Measurements from ENCODE around the gene ABCA3. TPM values are rescaled to one million over a fixed set of nuclear protein-coding genes. Genes with fewer than 3 reads are reported as not detected.

Gene ABCA3
- total and polyA plus RNA-seq, 11 donors: 6.7 to 16.5 (median 9.6) TPM

- ATAC-seq: no peak
- H3K27me3 ChIP-seq: peaks cover 0 to 17% (median 0%) of the 10 kb centered on the region in 9 donors
- 41 to 80% (median 69%) methylated on average over 4 of the region's 4 CpGs for WGBS, 4 donors
- no peak overlapping the region for H3K27ac ChIP-seq
- TF ChIP-seq POLR2A (IDR thresholded peaks at IDR 0.05): no peak
- TF ChIP-seq, protein P1, sequence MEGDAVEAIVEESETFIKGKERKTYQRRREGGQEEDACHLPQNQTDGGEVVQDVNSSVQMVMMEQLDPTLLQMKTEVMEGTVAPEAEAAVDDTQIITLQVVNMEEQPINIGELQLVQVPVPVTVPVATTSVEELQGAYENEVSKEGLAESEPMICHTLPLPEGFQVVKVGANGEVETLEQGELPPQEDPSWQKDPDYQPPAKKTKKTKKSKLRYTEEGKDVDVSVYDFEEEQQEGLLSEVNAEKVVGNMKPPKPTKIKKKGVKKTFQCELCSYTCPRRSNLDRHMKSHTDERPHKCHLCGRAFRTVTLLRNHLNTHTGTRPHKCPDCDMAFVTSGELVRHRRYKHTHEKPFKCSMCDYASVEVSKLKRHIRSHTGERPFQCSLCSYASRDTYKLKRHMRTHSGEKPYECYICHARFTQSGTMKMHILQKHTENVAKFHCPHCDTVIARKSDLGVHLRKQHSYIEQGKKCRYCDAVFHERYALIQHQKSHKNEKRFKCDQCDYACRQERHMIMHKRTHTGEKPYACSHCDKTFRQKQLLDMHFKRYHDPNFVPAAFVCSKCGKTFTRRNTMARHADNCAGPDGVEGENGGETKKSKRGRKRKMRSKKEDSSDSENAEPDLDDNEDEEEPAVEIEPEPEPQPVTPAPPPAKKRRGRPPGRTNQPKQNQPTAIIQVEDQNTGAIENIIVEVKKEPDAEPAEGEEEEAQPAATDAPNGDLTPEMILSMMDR (IDR thresholded peaks at IDR 0.05): no peak
- peaks cover 0 to 7% (median 1%) of the 10 kb centered on the region in 12 donors for H3K4me1 ChIP-seq
- intact Hi-C loops (cut with DNase I): loop anchor here in 1 of 10 donors (5.0 to 10.0 kb wide), 2 partner anchors 52 to 55 kb away; no protein-coding TSS in a partner anchor
- DNase-seq: no peak
- H3K36me3 ChIP-seq: no peaks in the 10 kb centered on the region
- no peak overlapping the region for H3K4me3 ChIP-seq
- H3K9me3 ChIP-seq: no peaks in the 10 kb centered on the region
Measured at GRCh38 chr16:2359919-2360318, 19.4 kb upstream of the ABCA3 start.

- no peaks in the 10 kb centered on the region for H3K36me3 ChIP-seq
- no peak overlapping the region for H3K4me3 ChIP-seq
- DNase-seq (no peak), ATAC-seq (no peak)
- no peaks in the 10 kb centered on the region for H3K4me1 ChIP-seq
- 94 to 95% (median 95%) methylated on average over 3 of the region's 3 CpGs for WGBS, 4 donors
- H3K27me3 ChIP-seq: peaks cover 0 to 17% (median 0%) of the 10 kb centered on the region in 9 donors
- no peak for TF ChIP-seq POLR2A (IDR thresholded peaks at IDR 0.05)
- TF ChIP-seq, protein P1 (IDR thresholded peaks at IDR 0.05): no peak
- H3K27ac ChIP-seq: no peak overlapping the region
- intact Hi-C loops (cut with DNase I): loop anchor here in 1 of 10 donors (5.0 kb wide), 1 partner anchor 53 kb away; no protein-coding TSS in a partner anchor
- no peaks in the 10 kb centered on the region for H3K9me3 ChIP-seq
Measured at GRCh38 chr16:2358811-2359210, 18.3 kb upstream of the ABCA3 start.

GRCh38 chr16:2357331-2357730, 16.8 kb upstream of the ABCA3 start:
- WGBS, 4 donors: 93 to 97% (median 96%) methylated on average over 4 of the region's 4 CpGs

GRCh38 chr16:2350500-2350899, 10.0 kb upstream of the ABCA3 start:
- 83 to 94% (median 88%) methylated on average over 1 of the region's 1 CpG for WGBS, 4 donors
- no peak overlapping the region for H3K27ac ChIP-seq
- H3K27me3 ChIP-seq: peaks cover 0 to 3% (median 0%) of the 10 kb centered on the region in 9 donors
- H3K4me3 ChIP-seq: no peak overlapping the region
- H3K36me3 ChIP-seq: no peaks in the 10 kb centered on the region
- H3K4me1 ChIP-seq: no peaks in the 10 kb centered on the region
- intact Hi-C loops (cut with DNase I): no loop called here
- DNase-seq: no peak
- ATAC-seq: no peak
- no peaks in the 10 kb centered on the region for H3K9me3 ChIP-seq
- TF ChIP-seq POLR2A (IDR thresholded peaks at IDR 0.05): no peak
- TF ChIP-seq, protein P1 (IDR thresholded peaks at IDR 0.05): no peak

More at GRCh38 chr16:2357331-2357730, 16.8 kb upstream of the ABCA3 start:
- DNase-seq (no peak), ATAC-seq (no peak)
- Histone ChIP-seq H3K27me3 (peaks cover 0 to 17% (median 0%) of the 10 kb centered on the region in 9 donors), H3K4me3 (no peak overlapping the region), H3K4me1 (no peaks in the 10 kb centered on the region), H3K9me3 (no peaks in the 10 kb centered on the region), H3K36me3 (no peaks in the 10 kb centered on the region), H3K27ac (no peak overlapping the region)
- intact Hi-C loops (cut with DNase I): loop anchor here in 1 of 10 donors (5.0 kb wide), 1 partner anchor 55 kb away; no protein-coding TSS in a partner anchor
- TF ChIP-seq POLR2A (IDR thresholded peaks at IDR 0.05): no peak
- TF ChIP-seq, protein P1 (IDR thresholded peaks at IDR 0.05): no peak
